ENCODE results near the gene LMBRD2.
"Not testable (repeated sequence)": the region's sequence is repeated elsewhere in the genome, so short reads cannot be mapped to it uniquely, and the experiment has no call there.

LMBRD2 gene

DNA sequence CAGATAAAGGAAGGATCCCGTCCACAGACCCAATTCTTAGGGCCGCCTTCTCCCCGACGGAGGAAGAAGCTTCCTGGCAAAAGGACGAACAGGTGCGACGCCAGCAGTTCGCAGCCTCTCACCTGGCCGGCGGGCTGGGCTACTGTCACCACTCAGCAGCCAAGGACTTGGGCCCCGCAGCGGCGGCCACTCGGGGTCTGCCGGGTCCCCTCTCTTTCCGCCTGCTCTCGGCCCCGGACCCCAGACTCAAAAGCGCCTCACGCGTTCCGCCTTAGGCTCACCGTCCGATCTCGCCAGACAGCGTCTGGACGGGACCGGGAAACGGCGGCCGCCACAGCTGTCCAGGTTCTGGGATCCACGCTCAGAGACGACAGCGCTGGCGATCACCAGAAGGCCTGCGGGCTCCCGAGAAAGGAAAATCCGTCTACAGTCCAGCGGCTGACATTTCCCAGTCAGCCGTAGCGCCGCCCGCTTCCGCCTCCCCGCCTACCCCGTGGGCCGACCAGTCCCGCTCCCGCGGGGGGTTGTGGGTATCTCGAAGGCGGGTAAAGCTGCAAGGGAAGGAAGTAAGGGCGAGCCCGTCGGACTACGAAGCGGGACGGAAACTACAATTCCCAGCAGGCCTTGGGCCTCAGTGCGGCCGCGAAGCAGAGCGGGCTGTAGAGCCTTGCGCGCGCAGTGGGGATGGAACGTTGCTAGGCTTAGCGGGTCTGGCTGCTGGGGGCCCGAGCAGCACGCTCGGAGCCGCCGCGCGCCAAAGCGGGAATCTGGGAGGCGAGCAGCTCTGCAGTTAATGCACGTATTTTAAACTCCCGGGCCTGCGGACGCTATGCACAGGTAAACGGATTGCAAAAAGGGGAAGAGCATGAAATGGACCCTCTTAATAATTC lies at the start of gene LMBRD2, which contains the start of gene SKP2:
TSS of gene LMBRD2 (minus strand) at position 454 of the 890 bp plus-strand sequence. CDS start 8,538 bp downstream, outside the sequence.
TSS of gene SKP2 (plus strand) at position 678 of the 890 bp plus-strand sequence. CDS start at position 830, 152 bp downstream.
- DNase-seq, result peak; percentile 99

- no peak for DNase-seq
These were observed 48.8 kb upstream of the LMBRD2 start for GRCh38 chr5:36200513-36200912.

DNA sequence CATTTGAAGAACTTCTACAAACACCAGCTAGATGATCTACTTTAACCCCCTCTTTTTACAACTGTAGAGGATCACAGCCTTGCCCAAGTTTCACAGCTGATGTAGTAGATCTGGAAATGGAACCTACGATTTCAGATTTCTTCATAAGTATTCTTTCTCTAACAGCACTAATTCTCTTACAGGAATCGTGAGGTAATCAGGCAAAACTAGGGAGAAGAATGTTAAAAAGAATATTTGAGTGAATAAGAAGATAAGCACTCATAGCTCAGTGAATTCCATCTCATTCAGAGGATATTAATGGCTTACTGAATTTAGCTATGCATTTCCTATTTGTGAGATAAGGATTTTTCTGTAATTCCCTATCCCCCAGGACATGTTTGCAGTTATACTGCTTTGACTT lies 47.9 kb upstream of the LMBRD2 start:
- no peak for DNase-seq

DNA sequence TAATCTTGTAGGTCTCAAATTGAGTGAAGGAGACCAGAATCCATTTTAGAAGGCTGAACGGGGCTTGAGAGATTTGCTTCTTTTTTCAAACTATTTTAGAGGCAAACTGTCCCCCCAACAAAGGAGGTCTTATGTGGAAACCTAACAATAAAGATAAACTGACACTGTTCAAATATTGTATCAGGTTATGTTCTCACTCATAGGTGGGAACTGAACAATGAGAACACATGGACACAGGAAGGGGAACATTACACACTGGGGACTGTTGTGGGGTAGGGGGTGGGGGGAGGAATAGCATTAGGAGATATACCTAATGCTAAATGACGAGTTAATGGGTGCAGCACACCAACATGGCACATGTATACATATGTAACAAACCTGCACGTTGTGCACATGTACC lies 47.1 kb upstream of the LMBRD2 start:
- DNase-seq, result not testable (repeated sequence)

DNA sequence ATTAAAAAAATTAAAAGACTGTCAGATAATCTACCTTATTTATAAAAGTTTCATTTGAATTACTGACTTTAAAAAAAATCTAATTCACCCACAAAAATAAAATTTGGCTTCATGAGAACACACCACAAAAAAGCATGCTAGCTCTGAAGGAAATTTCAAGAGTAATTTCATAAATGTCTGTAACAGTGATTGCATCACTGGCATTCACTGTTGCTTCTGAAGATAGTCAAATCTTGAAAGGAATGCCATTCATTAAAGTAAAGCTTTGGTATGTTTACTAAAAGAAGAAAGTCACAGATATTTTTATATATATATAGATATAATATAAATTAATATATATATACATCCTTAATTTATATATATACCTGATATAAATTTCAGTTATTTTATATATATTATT lies 46.6 kb upstream of the LMBRD2 start:
- DNase-seq, result no peak

GRCh38 chr5:36193746-36194145 lies 42.1 kb upstream of the LMBRD2 start:
- DNase-seq, result no peak

GRCh38 chr5:36184408-36184807 lies 32.7 kb upstream of the LMBRD2 start:
- DNase-seq, result not testable (repeated sequence)

GRCh38 chr5:36181774-36182173 lies 30.1 kb upstream of the LMBRD2 start:
- no peak for DNase-seq

DNA sequence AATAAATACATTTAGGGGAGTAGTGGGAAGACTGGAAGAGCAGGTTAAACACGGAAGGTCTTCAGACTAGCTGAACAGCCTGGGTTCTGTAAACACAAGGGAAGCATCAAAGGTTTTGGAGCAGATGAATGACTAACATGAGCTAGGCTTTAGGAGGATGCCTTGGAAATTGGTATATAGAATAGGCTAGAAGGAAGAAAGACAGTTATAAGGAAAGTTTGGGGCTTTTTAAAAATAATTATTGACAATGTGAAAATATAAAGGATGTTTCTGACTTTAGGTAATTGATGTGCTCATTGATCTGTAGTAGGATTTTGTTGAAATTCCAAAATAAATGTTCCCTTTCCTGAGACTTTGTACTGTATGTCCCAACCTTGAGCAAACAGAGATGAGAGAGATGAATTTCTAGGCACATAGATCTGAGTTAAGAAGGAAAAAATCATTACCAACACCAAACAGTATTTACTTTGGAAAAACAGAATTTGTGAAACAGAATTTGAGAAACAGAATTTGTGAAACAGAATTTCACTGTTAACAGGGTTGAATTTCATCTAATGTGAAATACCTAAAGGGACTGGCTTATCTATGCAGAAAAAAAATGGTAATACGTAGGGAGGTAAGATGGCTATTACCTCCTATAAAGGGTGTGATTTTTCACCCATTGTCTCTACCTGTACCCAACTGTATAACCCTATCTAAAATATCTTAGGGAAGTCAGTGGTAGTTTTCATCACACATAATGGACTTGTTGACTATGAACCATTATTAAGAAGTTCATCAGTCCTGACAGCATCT lies 29.1 kb upstream of the LMBRD2 start:
- DNase-seq, result no peak

DNA sequence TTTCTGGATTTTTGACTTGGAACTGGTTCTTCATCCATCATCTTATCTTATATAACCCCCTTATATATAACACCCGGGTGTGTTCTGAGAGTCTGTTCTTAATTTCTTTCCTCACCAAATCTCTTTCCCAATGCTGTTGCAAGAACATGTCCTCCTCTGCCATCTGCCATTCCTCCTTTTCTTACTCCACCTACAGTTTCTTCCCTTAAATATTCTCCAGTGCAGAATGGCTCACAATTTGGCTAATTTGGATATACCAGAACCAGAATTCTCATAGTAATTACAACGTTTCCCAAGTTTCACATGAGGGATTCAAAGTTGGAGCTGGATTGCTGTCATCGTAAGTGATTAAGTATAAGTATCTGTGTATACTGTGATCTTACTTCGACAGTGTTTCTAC lies 28.3 kb upstream of the LMBRD2 start:
- no peak for DNase-seq

DNA sequence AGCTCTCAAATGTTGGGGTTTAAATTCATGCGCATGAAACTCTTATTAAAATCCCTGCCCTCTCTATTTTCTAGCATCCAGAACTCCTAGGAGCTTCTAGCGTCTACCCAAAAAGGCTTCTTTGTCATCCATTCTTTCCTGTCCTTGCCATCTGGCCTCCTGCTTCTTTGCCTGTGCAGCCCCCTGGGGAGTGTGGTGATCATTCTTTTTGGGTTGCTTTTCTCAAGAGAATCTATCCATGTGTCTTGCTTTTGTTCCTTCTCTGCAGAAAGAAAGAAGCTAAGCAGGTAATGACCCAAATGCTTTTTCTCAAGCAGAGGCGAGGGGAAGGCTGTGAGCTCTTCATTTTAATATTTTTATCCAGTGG lies 26.8 kb upstream of the LMBRD2 start:
- DNase-seq, result no peak

DNA sequence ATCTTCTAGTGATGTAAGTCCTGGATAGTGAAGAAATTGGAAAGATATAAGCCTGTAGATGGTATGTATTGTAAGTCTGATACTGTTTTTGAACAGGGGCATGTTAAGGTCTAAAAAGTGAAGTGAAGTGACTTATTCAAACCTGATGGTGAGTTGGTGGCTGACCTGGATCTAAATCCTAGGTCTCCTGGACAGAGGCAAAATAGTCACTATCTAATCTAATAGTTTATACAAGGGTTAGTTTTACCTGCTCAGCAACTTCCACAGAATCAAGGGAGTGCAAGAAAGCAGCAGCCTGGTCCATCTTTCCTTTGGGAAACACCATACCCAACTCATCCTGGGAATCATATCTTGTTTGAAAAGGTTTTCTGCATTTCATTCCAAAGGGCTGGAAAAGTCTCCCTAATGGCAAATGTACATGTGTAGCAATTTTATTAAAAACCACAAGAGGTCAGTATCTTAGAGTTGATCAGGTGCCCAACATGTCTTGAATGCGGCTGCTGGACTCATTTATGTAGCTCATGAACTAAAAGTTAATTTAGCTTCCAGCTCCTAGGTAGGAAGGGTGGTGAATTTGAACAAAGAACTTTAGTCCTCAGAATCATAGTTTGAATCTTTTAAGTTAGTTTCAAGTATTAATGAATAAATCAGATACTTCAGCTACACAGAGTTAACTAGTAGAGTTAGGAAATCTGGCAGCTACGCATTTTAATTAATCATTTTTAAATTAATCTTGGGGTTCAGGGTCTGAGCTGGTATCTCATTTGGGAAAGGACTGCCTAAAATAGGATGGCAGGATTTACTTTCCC lies 26.2 kb upstream of the LMBRD2 start:
- DNase-seq, result no peak

DNA sequence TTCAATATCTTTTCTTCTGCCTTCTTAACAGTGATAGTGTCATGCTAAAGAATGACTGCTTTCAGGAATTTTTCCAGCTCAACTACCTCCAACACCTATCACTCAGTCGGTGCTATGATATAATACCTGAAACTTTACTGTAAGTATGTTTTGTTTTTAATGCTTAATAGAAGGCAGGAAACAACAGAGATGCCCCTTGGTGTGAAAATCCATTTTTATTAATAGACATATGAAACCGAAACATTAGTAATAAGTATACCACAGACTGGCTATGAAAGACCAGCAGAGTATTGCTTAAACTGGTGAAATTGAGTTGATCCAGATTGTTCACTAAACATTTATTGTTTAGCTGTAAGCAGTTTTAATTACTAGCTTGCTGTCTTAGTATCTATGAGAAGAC lies 25.5 kb upstream of the LMBRD2 start:
- no peak for DNase-seq

DNA sequence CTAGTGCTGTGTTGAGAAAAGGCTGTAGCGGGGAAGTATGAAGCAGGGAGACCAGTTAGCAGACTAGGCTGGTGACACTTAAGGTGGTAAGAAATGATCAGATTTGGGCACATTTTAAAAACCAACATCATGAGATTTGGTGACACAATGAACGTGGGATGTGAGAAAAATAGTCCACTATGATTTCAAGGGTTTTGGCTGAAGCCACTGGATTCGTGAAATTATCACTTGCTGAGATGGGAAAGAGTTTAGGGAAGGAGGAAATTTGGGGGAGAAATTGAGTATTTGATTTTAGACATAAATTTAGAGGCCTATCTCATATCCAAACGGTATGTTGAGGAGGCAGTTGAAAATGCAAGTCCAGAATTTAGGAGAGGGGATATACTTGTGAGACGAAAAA lies 23.4 kb upstream of the LMBRD2 start:
- no peak for DNase-seq

GRCh38 chr5:36174119-36174518 lies 22.4 kb upstream of the LMBRD2 start:
- DNase-seq, result no peak

GRCh38 chr5:36173426-36173825 lies 21.7 kb upstream of the LMBRD2 start:
- no peak for DNase-seq

GRCh38 chr5:36172599-36172998 lies 20.9 kb upstream of the LMBRD2 start:
- DNase-seq, result no peak

GRCh38 chr5:36170832-36171424 lies 19.2 kb upstream of the LMBRD2 start:
- DNase-seq, result no peak

GRCh38 chr5:36168737-36169136 lies 17.1 kb upstream of the LMBRD2 start:
- no peak for DNase-seq

DNA sequence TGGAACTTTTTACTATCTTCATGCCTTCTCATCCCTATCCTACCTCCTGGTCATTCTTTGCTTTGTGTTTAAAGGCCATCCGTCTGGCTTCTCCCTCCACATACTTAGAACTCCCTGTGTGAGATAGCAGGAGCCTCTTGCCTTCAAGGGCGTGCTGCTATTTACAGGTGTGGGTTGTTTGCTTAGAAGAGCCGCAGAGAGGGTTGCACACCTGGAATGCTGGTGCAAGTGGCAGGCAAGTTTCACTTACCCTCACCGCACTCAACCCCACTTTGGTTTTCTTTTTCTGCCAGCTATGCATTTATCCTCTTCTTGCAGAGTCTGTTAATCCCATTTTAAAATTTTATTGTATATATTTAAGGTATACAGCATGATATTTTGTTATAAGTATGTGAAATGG lies 12.8 kb upstream of the LMBRD2 start:
- no peak for DNase-seq

- DNase-seq, result no peak
These were observed 11.3 kb upstream of the LMBRD2 start for GRCh38 chr5:36162810-36163486.

DNA sequence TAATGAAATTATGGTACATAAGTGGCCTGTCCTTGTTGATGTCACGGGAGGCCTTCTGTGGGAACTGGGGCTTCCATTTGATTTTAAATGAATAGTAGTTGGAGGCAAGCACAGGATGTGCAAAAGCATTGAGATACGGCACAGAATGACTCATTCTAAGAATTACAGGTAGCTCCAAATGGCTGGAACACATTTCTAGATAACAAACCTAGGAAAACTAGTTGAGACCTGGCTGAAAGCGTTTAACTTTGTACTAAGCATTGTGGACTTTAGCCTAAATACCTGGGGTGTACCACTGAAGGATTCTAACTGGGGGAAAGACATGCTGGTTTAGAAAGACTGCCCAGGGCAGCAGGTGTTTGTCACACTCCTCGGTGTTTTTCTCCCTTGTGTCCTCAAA lies 9.7 kb upstream of the LMBRD2 start:
- DNase-seq, result no peak

Measured in femur (tissue), 1 donor.